Hippocampal formation (tissue), 2 donors: ENCODE data around the gene STK32B.

Experiments
- DNase-seq, 2 donors: peaks; one replicate each; lab custom pipeline; 2025; lab: John Stamatoyannopoulos, UW

Gene STK32B

DNA sequence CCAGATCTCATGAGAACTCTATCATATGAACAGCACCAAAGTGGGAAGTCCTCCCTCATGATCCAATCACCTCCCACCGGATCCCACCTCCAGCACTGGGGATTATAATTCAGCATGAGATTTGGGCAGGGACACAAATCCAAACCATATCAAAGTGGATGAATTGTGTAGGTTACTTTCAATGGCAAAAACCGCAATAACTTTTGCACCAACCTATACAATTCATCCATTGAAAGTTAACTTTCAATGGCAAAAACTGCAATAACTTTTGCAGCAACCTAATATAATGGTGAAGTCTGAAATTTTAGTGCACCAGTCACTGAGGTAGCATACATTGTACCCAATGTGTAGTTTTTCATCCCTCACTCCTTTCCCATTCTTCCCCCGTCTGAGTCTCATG lies 16.6 kb downstream of the STK32B start:
- DNase-seq, result no peak

DNA sequence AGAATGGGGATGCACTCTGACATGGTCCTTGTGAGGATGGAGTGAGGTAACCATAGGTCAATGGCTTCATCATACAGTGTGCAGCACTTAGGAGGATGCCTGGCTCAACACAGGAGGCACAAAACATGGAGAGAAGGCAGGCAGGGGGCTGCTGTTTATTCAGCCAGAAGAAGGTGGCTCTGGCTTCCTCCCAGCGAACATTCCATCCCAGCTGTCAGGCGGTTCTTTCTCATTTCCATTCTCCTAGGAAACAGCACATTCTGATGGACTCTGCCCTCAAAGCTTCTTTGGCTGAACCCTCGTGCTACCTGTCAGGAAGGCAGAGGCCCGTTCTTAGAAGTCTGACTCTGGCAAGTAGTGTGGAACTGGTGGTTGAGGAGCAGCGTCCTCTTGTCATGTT lies 18.6 kb downstream of the STK32B start:
- no peak for DNase-seq

DNA sequence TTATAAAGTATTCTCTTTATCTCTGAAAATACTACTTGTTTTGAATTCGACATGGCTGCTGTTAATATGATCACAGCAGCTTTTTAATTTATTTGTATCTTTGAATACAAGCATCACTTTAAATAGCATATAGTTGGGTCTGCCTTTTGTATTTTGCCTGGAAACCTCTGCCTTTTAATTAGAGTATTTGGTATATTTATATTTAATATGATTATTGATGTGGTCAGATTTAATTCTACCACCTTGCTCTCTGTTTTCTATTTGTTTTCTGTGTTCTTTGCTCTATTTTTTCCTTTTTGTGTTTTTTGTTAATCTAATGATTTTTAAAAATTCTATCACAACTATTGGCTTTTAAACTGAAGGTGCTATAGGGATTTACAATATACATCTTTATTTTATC lies 21.7 kb downstream of the STK32B start:
- no peak for DNase-seq

DNA sequence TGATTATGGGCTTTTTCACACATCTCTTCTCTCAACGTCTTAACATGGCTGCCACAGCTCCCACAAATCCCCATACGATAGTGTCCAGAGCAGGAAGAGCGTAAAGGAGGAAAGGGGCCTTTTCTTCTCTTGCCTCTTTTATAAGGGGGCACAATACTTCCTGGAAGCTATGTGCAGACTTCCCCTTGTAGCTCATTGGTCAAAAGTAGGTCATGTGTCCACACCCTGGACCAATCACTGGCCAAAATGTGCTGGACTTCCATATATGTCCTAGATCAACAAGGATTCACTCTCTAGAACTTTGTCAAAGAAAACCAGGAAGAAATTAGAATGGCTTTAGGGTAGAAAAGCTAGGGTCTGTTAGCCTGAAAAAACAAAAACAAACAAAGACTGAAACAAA lies 26.7 kb downstream of the STK32B start:
- DNase-seq, result no peak

DNA sequence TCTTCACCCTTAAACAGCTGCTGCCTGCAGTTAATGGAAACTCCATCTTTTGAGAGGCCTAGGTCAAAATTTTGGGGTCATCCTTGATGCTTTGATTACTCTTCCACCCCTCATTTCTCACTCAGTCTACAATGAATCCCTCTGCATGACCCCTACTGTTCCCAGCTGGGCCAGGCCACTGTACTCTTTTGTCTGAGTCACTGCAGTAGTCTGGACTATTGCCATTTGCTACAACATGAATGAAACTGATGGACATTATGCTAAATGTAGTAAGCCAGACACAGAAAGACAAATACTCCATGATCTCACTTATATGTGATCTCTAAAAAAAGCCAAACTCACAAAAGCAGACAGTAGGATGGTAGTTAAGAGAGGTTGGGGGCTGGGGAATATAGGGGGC lies 28.3 kb downstream of the STK32B start:
- DNase-seq, result no peak

DNA sequence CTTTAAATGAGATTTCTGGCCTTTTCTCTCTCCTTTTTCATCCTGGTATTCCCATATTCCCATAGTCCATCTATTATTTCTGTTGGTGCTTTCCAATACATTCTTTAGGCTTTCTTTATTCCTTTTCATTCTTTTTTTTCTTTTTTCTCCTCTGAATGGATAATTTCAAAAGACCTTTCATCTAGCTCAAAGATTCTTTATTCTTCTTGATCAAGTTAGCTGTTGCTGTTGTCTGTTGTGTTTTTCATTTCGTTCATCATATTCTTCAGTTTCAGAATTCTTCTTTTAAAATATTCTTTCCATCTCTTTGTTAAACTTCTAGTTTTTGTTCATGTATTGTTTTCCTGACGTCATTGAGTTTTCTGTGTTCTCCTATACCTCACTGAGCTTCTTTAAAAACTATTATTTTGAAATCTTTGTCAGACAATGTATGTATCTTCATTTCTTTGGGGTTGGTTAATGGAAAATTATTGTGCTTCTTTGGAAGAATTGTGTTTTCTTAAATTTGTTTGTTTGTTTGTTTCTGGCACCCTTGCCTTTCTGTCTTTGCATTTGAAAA lies 30.2 kb downstream of the STK32B start:
- DNase-seq, result no peak

DNA sequence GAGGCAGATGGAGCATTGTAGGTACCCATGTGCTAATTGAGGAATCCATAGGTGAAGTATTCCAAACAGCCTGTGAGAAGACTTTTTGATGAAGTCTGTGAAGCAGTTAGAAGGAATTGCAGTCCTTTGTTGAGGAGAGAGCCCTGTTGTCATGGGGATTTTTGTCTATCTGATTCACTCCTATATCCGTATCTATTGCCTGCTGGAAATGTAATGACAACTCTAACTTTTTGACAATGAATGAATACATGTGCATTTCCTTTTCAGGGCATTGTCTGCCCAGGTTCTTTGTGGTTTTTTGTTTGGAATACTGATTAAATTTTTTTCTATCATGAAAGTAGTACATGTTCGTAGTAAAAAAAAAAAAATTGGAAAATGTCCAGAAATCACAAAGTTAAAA lies 31.1 kb downstream of the STK32B start:
- DNase-seq, result no peak

DNA sequence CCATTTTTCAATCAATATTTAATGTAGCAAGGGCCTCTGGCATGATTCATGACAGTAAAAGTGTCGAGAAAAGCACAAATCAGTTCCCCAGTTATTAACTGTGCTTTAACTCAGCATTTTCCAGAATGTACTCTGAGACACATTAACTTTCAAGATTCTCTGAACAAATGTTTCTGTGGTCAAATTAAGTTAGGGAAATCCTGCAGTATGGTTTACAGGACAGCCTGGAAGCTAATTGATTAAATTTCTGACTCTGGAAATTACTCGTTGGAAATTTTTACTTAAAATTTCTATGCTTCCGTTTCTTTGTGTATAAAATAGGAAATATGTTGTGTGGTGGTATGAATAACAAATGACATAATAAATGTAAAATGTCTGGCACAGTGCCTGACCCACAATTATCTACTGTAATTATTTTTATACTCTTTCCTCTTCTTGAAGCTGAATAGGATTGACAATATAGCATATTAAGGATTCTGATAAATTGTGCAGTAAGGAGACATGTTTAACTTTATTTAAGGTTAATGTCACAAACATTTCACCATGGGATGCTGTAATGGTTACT lies 33.7 kb downstream of the STK32B start:
- no peak for DNase-seq

DNA sequence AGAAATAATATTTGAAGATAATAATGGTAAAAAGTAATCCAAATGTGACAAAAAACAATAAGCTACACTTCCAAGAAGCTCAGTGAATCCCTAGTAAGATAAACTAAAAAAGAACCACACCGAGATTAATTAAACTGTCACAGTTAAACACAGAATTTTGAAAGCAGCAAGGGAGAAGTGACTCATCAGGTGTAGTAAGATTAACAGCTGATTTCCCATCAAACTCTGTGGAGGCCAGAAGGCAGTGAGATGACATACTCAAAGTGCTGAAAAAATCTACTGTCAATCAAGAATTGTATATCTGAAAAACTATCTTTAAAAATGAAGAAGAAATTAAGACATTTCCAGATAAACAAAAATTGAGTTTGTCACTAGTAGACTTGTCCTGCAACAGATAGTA lies 35.3 kb downstream of the STK32B start:
- no peak for DNase-seq

DNA sequence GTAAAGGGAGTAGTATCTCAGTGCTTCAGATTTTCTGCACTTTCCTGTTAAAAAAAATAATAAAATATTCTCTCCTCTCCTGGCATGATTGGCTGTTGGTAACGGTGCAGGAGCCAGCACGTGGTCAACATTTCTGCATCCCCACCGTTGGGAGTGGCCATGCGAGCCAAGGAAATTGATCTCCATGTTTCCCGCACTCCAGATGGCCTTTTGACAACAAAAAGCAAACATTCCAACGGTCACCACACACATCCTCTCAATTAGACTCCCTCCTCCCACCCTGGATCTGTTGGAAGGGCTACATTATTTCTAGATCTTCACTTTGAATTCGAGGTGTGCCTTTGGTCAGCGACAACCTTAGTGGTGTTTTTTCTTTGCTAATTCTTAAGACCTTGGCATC lies 45.0 kb downstream of the STK32B start:
- DNase-seq, result no peak

DNA sequence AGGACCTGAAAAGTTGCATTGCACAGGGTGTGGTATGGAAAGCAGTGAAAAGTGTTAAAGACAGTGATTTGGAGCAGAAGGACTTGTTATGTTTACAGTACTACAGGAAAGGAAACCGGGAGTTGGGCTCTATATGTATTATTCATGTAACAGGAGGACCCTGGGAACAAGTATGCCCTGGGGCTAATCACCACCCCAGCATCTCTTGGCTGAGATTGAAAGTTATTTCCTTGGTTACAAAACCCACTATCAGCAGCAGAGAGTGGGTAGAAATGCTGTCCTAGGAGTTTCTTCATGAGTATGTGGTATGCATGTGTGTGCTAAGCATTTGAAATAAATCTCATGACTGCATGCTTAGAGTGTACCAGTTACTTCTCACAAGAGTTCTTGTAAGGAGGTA lies 46.9 kb downstream of the STK32B start:
- DNase-seq, result no peak

DNA sequence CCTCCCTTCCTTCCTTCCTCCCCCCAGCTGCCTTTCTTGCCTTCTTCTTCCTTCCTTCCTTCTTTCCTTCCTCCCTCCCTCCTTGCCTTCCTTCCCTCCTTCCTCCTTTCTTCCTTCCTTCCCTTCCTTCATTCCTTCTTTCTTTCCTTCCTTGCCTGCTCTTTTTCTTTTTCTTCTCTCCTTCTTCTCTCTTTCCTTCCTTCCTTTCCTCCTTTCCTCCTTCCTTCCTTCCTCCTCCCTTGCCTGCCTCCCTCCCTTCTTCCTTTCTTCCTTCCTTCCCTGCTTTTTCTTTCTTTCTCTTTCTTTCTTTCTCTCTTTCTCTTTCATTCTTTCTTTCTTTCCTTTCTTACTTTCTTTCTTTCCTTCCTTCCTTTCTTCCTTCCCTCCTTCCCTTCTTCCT lies 49.1 kb downstream of the STK32B start:
- no peak for DNase-seq

DNA sequence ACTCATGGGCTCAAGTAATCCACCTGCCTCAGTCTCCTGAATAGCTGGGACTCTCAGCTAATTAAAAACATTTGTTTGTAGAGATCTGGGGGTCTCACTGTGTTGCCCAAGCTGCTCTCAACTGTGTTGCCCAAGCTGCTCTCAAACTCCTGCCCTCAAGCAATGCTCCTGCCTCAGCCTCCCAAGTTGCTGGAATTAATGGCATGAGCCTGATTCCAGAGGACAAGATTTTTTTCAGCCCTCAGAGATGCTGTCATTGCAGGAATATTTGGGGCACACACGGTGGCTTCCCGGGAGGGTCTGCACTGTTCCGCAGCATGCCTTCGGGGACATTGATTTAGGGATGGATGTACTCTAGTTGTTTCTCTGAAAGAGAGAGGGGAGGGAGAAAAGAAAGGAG lies 49.7 kb downstream of the STK32B start:
- DNase-seq, result no peak

DNA sequence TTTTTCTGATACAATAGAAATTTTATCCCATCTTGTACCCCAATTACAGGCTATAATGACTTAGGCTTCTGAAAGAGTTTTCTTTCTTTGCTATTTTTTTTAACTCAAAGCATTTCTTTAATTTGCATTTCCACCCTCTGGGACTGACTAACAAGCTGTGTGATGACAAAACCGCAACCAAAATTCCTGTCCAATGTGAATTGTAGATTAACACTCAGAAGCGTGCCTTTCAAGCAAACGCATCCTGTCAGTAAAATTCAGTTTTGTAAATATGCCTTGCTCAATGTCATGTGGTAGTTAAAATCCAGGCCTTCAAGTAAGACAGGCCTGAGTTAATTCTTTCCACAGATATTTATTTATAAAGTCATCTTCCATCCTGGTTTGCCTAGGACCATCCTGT lies 50.3 kb downstream of the STK32B start:
- no peak for DNase-seq

DNA sequence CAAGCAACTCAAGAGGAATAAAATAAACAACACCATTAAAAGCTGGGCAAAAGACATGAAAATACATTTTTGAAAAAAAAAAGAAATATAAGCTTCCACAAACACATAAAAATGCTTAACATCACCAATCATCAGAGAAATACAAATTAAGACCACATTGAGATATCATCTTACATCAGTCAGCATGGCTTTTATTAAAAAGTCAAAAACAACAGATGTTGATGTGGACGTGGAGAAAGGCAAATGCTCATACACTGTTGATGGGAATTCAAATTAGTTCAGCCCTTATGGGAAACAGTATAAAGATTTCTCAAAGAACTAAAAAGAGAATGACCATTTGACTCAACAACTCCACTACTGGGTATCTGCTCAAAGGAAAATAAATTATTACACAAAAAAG lies 59.6 kb downstream of the STK32B start:
- no peak for DNase-seq

DNA sequence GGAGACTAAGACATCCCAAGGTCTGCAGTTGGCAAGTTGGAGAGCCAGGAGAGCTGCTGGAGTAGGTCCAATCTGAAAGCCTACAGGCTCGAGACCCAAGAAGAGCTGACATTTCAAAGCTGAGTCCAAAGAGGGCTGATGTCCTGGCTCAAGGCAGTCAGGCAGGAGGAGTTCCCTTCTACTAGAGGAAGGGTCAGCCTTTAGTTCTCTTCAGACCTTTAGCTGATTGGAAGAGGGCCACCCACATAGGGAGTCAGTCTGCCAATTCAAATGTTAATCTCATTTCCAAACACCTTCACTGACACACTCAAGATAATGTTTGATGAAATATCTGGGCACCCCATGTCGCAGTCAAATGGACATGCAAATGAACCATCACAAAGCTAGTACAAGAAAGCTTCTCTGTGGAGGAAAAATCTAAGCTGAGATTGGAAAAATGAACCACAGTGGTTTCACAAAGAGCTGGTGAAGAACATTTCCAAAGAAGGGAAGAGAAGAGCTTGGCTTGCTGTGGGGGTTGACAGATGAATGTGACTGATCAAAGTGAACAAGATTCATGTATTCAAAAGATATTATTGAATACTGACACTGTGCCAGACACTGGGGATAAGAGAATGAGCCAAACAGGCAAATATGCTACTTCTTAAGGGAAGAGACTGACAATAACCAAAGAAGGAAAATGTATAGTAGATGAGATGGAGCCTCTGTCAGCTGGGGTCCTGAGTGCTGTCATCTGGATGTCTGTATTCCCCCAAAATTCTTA lies 61.2 kb downstream of the STK32B start:
- DNase-seq, result no peak

DNA sequence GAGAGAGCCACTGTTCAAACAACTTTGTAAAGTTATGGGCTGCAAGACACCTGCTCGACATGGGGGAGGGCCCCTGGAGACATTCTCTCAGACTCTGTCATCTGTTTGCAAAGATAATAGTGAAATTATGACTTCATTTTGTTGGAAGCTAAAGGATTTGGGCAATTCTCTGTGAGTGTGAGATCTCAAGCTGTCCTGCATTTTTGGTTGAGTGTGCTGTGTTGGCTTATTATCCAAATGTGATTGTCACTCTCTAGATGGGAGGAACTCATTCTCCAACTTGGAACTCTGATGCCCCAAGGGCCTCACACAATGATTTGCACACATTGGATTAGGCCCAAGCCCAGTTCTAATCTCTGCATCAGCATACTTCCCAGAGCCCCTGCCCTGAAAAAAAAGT lies 63.7 kb downstream of the STK32B start:
- no peak for DNase-seq

DNA sequence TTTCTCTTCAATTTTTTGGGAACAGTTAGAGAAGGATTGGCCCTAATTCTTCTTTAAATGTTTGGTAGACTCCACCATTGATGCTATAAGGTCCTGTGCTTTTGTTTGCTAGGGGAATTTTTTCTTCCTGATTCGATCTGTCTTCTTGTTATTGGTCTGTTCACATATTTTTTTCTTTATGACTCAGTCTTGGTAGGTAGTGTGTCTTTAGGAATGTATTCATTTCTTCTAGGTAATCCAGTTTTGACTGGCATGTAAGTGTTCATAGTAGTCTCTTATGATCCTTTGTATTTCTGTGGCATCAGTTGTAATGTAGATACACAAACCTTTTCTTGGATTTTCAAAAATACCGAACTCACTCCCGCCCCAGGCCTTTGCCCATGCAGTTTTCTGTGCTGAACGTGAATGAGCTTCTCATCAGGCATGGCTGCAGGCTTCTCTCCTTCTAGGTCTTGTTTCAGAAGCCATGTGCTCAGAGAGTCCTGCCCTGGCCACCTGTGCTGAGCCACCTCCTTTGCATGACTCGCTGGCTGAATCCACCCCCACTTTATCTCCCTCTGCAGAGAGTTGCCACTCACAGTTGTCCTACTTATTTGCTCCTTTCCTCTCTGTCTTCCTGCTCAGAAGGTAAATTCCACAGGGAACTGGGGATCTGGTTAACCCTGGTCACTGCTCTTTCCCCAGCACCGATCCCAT lies 67.0 kb downstream of the STK32B start:
- DNase-seq, result no peak

DNA sequence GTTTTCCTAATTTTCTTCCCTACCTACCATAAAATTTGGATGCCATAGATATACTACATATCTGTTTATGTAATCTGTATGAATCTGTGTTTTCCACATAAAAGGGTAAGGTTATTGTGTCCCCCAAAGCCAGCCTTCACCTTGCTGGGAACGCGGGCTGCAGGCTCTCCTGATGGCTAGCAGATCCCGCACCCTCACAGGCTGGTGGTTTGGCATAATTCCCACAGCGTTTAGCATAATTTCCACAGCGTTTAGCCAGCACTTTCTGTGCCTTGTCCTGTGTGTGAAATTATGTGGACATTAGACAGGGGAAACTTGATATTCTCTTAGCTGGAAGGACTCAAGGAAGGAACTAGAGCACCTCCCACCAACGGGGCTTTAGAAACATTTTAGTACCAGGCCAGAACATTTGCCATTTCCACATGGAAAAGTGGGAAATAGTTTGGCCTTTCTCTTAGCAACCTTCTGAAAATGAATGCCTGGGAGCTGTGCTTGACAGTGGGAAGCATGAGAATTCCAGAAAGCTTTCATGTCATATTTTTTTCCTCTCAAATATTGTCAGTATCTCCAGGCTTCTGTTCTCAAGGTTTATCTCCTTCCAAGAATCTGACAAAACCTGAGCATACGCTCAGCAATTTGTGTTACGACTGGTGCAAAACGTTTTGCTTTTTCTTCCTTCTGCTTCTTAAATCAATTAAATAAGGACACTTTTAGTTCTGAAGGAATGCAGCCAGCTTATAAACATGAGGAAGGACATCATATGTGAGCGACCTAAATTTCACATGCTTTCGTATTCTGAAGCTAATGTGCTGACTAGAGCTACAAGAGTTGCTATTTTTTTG lies 67.9 kb downstream of the STK32B start:
- no peak for DNase-seq

DNA sequence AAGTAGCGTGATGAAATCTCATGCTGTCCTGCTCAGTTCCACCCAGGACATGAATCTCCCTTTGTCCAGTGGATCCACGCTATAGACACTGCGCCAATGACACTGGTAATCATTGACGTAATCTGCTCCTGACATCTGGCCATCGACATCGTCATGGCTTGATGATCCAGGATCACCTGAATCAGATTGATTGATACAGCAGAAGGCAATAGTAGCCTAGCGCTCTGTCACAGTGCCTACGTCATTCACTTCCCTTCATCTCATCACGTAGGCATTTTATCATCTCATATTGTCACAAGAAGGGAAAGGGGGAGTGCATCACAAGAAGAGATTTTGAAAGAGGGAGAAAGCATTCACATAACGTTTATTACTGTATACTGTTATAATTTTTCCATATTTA lies 68.8 kb downstream of the STK32B start:
- DNase-seq, result no peak

DNA sequence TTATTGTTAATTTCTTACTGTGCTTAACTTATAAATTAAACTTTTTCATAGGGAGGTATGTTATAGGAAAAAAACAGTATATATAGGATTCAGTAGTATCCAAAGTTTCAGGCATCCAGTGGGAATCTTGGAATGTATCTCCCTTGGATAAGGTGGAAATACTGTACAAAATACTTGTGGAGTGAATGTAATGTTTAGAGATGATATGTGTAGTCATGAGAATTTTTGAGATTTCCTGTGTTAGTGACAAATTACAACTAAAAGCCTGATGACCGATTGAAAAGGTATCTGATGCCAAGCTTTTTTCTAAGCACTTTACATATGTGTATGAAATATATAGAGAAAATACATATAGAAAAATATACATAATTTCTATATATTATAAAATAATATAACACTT lies 69.2 kb downstream of the STK32B start:
- no peak for DNase-seq

DNA sequence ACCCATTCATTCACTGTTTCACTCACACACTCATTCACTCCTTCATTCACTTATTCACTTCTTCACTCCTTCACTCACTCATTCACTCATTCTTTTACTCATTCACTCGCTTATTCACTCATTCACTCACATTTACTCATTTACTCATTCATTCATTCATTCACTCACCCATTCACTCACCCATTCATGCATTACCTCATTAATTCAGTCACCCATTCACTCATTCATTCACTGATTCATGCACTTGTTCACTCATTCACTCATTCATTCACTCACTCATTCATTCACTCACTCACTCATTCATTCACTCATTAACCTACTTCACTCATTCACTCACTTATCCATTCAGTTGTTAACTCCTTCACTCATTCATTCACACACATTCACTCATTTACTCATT lies 70.8 kb downstream of the STK32B start:
- no peak for DNase-seq
